ENCODE results near the gene SHC2.

- TF ChIP-seq POLR2A (IDR thresholded peaks at IDR 0.05) (peak in 2 of 3 donors; percentile 55 to 57), CTCF (IDR thresholded peaks at IDR 0.05) (peak; percentile 89 to 100 (median 98))
Measured at GRCh38 chr19:506404-507285, 45.8 kb upstream of the SHC2 start.

Data from body of pancreas (tissue), 4 donors.